GM03348 (cell line): ENCODE data around the gene SORL1.
"Not testable (repeated sequence)": the region's sequence is repeated elsewhere in the genome, so short reads cannot be mapped to it uniquely, and the experiment has no call there.

ENCODE experiments used
- DNase-seq: peaks from one replicate; pipeline ENCODE4 v3.0.0; 2012; ENCODE audit warnings: low spot score

SORL1 gene, protein sequence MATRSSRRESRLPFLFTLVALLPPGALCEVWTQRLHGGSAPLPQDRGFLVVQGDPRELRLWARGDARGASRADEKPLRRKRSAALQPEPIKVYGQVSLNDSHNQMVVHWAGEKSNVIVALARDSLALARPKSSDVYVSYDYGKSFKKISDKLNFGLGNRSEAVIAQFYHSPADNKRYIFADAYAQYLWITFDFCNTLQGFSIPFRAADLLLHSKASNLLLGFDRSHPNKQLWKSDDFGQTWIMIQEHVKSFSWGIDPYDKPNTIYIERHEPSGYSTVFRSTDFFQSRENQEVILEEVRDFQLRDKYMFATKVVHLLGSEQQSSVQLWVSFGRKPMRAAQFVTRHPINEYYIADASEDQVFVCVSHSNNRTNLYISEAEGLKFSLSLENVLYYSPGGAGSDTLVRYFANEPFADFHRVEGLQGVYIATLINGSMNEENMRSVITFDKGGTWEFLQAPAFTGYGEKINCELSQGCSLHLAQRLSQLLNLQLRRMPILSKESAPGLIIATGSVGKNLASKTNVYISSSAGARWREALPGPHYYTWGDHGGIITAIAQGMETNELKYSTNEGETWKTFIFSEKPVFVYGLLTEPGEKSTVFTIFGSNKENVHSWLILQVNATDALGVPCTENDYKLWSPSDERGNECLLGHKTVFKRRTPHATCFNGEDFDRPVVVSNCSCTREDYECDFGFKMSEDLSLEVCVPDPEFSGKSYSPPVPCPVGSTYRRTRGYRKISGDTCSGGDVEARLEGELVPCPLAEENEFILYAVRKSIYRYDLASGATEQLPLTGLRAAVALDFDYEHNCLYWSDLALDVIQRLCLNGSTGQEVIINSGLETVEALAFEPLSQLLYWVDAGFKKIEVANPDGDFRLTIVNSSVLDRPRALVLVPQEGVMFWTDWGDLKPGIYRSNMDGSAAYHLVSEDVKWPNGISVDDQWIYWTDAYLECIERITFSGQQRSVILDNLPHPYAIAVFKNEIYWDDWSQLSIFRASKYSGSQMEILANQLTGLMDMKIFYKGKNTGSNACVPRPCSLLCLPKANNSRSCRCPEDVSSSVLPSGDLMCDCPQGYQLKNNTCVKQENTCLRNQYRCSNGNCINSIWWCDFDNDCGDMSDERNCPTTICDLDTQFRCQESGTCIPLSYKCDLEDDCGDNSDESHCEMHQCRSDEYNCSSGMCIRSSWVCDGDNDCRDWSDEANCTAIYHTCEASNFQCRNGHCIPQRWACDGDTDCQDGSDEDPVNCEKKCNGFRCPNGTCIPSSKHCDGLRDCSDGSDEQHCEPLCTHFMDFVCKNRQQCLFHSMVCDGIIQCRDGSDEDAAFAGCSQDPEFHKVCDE (N-terminal part only)

DNA sequence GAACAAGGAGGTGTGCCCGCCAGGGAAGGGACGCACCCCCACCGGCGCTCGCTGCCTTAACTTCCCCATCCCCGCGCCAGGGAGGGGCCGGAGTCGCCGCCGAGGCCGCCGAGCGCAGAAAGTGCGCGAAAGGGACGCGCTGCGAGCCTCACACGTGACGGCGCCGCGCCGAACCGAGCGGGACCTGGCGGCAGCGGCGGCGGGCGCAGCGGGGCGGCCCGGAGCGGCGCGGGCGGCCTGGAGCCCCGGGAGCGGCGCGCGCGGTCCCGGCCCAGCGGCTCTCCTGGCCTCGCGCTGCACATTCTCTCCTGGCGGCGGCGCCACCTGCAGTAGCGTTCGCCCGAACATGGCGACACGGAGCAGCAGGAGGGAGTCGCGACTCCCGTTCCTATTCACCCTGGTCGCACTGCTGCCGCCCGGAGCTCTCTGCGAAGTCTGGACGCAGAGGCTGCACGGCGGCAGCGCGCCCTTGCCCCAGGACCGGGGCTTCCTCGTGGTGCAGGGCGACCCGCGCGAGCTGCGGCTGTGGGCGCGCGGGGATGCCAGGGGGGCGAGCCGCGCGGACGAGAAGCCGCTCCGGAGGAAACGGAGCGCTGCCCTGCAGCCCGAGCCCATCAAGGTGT is at the start of gene SORL1:
TSS of gene SORL1 (plus strand) at position 329 of the 623 bp plus-strand sequence. CDS start at position 347, 18 bp downstream.
- peak; percentile 91 for DNase-seq

DNA sequence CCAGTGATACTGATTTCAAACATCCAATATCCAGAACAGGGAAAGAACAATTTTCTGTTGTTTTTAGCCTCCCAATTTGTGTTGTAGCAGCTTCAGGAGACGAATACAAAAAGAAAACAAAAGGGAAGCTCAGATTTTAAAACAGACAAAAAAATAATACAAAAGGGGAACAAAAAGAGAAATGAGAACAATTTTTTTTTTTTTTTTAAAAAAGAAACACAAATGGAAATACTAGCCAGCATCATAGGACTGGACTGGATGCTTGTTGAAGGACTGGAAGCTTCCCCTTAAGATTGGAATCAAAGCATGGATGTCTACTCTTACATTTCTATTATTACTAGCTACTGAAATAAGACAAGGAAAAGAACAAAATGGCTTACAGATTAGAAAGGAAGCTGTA is 46.5 kb upstream of the SORL1 start:
- no peak for DNase-seq

DNA sequence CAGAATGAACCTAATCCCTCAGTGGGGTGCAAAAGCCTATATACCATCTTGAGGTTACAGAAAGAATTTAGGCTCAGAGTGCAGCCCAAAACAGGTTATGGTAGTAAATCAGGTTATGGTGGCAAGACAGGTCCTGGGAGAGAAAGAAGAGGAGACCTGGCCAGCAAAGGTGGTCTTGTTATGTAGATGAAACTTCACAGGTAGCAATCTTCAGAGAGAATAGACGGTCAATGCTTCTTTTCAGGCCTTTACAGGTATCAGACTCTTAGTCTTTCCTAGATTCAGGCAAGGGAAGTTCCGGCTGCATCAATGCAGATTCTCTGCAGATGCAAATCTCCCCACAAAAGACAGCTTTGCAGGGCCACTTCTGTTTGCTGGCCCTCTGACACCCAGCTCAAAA is 45.8 kb upstream of the SORL1 start:
- DNase-seq: no peak

DNA sequence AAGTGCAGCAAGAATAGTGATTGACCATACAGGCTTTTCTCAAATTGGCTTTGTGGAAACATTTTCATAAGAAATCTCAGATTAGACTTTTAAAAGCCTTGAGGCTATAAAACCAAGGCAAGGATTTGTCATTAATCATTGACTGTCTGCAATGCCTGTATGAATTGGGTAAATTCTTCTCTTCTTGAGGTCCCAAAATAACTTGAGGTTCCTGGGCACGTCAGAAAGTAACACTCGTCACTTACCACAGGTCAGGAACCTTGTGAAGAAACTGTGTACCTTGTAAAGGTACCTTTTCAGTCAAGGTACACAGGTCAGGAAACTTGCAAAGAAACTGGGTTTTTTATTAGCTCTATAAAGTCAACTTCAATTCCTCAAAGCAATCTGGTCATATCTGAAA is 43.3 kb upstream of the SORL1 start:
- DNase-seq: no peak

DNA sequence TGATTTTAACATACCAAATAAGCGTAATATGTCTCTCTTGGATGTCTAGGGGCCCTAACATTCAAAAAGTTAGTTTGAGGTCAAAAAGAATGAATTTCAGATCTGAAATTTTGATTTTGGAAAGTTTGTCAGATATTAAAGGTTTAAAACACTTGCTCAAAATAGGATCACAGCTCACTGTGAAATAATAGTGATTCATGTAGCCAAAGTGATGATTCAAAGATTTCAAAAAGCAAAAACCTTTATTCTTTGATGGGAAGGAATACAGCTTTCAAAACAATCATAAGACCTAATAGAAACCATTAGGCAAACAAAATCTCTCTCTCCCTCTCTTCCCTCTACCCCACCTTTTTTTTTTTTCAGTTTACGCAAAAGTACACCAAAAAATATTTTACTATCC is 42.1 kb upstream of the SORL1 start:
- not testable (repeated sequence) for DNase-seq

DNA sequence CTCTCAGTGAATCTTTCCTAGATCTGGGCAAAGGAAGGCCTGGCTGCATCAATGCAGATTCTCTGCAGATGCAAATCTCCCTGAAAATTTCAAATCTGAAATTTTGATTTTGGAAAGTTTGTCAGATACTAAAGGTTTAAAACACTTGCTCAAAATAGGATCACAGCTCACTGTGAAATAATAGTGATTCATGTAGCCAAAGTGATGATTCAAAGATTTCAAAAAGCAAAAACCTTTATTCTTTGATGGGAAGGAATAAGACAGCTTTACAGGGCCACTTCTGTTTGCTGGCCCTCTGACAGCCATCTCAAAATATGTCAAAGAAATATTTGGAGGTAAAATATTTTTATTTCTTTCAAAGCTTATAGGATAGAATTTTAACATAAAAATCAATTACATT is 40.8 kb upstream of the SORL1 start:
- not testable (repeated sequence) for DNase-seq

DNA sequence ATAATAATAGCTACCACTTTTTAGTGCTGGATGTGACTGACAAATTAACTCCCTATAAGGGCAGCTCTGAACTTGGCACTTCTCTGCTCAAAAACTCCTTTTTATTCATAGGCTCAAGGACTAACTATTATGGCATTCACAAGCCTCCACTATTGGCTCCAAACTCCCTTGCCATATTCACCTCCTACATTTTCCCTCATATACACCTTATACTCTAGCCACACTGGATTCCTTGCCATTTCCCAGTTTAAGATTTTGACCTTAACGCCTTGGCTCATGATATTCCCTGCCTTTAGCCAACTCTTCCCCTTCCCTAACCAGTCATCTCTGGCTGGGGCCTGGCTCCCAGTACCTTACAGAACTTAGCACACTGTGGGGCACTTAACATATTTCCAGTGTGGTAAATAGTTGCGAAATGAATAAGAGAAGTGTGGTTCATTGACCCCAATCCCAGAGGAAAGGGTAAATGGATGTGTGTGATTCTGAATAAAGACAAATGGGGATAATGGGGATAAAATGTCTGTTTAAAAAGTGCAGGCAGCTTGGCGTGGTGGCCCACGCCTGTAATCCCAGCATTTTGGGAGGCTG is 40.0 kb upstream of the SORL1 start:
- no peak for DNase-seq

DNA sequence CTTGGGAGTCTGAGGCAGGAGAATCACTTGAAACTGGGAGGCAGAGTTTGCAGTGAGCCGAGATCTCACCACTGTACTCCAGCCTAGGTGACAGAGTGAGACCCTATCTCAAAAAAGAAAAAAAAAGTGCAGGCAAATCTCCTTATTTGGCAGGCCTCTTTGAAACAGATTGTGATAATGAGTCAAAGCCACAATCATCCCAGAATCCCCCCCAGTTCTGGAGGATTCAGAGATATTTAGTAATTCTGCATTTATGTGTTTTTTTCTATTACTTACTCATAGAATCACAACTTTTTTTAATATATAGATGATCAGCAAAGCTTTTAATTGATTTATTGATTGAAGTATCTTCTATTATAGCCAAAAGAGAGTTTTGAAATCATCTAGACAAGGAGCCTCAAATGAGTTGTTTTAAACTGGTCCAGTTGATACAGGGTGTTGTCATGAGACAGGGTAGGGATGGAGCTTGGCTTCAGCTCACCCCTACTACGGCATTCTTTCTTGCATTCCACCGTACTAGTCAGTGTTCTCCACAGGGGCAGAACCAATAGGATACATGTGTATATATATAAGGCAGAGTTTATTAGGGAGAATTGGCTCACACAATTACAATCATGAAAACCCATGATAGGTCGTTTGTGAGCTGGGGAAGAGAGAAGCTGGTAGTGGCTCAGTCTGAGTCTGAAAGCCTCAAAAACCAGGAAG is 39.3 kb upstream of the SORL1 start:
- DNase-seq: no peak

DNA sequence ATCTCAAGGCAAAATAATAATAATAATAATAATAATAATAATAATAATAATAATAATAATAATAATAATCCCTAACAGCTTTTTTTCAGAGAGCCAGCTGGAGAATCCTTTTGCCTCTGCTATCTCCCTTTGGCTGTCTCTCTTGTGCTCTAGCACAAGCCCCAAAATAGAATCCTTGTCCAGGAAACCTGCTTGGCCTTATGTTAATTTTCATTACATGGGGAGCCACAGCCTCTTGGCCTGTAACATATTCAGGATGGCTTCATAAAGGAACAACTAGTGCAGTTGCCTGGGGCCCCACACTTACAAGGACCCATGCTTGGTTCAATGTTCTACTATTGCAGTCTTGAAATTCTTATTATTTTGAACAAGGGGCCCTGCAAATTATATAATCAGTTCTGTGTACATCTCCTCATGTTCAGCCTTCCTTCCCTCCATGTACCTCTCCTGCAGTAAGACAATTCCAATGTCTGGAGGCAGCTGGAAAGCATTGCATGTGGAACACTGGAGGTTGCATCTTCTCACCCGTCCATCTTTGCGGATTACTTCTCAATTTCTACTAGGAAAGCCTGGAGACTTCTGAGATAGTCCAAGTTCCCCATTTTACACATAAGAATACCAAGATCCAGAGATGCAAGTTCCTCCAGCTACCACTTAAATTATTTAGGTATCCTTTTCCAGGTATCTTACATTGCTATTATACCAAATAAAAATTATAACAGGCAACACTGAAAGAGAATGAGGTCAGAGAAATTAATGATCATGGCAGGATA is 37.8 kb upstream of the SORL1 start:
- no peak for DNase-seq

DNA sequence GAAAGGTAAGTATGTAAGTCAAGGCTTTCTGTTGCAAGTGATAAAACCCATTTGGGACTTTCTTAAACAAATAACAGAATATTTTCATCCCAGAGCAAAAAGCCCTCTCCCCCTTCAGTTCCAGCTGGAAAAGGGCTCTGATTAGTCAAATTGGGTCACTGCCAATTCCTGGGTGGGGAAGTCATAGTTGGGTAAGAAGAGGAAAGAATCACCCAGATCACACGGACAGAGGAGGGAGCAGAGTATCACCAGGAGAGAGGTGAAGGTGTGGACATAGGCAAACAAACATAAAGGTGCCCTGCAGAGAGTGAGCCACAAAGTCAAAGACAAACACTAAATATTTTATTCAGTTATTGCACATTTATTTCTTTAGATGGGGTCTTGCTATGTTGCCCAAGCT is 36.3 kb upstream of the SORL1 start:
- DNase-seq: no peak

DNA sequence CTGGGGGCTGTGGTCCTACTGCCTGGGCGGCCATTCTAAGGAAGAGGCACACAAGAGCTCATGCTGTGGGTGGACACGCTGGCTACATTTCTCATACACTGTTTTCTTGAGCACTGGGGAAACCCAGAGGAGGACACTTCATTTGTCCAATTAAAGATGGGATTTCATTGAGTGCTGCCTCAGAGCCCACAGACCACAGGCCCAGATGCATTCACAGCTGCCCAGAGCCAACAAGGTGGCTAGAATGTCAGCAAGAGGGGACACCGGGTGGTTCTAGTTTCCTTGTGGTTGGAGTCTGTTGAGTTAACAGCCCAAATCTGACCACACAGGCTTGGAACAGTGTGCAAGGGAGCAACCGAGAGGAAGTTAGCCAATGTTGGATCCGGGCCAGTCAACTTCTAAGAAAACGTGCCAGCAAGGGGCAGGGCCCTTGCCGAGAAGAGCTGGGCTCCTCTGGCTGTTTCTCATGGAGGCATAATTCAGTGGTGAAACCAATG is 35.0 kb upstream of the SORL1 start:
- peak; percentile 82 for DNase-seq

DNA sequence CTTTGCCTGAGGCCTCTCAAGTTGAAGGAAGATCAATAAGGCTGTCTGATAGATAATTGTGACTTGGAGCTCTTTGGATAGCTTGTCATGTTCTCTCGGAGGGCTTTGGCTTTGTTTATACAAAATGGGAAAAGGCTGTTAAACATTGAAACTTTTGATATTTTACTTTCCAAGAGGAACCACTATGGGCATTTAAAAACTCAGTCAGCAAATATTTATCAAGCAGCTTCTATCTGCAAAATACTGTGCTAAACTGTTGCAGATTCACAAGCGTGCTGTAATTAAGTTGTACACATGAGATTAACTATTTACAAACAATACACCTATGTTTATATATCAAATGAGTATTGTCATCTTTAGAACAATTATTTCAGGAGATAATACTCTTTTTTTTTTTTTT is 34.5 kb upstream of the SORL1 start:
- DNase-seq: no peak

DNA sequence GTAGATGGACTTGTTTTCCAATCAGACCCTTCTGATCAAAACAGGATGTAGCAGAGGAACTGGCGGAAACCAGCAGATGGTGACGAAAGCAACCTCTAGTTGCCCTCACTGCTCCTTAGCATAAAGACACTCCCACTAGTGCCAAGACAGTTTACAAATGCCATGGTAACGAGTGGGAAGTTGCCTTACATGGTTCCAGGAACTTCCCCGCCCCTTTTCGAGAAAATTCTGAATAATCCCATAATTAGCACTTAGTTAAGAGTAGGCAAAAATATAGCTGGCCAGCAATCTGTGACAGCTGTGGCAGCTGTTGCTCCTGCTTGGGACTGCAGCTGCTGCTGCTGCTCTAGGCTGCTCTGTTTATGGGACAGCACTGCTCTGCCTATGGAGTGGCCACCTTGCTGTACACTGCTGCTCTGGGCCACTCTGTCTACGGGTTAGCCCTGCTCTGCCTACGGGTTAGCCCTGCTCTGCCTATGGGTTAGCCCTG is 33.4 kb upstream of the SORL1 start:
- no peak for DNase-seq

DNA sequence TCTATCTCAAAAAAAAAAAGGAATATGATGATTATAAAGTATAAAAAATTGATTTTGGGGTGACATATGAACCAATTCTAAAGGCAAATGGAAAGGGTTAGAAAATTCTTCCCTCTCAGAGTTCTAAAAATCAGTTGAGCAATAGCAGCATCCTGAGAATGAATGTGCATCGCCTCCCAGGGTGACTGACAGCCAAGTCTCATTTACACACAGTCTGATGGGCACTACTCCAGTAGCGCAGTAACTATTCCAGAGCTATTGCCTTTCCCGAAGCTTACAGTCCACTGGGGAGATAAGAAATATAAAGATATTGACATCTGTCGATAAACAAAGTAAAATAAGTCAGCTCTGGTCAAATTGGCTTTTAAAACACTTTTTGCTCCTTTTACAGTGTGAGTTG is 32.3 kb upstream of the SORL1 start:
- no peak for DNase-seq

DNA sequence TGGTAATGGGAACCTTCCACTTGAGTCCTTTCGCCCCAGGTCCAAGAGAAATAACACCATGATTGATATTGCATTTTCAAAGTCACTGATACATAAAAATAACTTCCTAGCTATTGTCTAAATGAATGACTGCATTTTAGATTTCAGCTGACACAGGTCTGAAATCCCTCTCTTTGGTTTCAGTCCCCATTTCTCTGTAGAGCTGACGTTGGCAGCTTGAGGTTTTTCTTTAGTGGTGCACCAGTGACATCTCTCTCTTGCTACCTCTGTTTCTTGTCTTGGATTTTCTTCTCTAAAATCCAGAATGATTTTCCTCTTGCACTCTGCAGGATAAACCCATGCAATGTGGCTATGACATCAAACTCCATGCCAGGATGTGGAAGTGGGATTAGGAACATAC is 31.7 kb upstream of the SORL1 start:
- no peak for DNase-seq

DNA sequence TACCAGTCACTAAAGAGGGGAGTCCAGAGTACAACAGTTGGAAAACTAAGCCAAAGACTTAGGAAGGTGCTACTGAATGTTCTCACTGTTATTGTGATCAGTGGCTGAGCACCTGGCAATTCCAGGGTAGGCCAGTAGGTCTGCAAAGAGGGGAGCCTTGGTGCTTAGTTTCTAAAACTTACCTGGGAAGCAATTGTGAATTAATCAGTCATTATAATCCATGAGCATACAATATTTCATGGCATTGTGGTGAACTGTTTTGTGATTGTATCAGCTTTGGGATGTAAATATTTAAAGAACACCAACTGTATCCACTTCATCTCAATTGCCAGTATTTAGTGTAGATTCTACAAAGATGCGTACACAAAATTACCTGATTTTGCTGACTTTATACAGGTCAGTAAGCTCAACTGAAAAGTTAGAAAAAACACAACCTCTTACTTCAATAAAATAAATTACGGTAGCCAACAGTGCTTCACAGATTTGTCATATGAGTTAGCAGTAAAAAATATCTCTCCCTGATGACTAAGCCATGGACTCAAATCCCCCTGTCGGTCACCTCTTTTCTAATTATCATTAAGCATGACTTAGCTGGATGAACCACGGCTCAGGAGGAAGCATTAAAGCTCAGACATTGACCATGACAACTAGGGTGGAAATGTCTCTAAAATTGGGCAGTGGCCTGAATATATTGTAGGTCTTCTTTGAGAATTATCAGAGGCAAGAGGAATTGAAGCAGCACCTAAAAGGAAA is 30.8 kb upstream of the SORL1 start:
- DNase-seq: no peak

DNA sequence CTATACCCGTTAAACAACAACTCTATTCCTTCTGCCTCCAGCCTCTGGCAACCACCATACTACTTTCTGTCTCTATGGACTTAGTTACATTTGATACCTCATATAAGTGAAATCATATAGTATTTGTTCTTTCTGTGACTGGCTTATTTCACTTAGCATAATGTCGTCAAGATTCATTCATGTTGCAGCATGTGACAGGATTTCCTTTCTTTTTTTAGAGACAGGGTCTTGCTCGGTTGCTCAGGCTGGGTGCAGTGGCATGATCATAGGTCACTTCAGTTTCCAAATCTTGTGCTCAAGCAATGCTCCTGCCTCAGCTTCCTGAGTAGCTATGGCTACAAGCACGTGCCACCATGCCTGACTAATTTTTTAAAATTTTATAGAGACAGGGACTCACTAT is 29.4 kb upstream of the SORL1 start:
- no peak for DNase-seq

DNA sequence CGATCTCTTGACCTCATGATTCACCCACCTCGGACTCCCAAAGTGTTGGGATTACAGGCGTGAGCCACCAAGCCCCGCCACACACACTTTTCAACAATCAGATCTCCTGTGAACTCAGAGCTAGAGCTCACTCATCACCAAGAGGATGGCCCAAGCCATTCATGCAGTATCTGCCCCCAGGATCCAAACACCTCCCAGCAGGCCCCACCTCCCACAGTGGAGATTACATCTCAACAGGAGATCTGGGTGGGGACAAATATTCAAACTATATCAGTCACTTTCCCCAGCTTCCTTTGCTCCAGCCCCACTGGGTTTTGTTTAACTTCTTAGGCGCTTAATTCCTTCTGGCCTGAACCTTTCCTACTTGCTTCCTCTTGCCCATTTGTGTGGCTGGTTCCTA is 26.3 kb upstream of the SORL1 start:
- DNase-seq: no peak
